GM21360 (cell line): ENCODE measurements around the gene MYO1H.

Source experiments
- ATAC-seq: cut with Tn5 transposase; IDR thresholded peaks from one replicate; pipeline ENCODE4 v1.9.1; 2021; ENCODE audit warnings: mild to moderate bottlenecking, moderate library complexity; ENCODE audit not compliant: unreplicated experiment

The MYO1H gene

DNA sequence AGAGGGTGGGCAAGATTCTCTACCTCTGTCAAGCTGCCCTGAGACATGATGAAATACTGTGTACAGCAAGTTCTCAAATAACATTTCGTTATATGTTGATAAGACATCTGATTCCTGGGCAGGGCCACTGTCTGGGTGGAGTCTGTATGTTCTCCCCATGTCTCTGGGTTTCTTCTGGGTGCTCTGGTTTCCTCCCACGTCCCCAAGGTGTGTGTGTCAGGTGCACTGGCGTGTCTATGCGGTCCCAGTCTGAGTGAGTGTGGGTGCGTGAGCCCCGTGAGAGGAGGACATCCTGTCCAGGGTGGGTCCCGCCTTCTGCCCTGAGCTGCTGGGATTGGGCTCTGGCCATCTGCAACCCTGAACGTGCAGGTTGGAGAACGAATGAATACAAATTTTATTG is 99.8 kb downstream of the MYO1H start:
- ATAC-seq, result no peak

DNA sequence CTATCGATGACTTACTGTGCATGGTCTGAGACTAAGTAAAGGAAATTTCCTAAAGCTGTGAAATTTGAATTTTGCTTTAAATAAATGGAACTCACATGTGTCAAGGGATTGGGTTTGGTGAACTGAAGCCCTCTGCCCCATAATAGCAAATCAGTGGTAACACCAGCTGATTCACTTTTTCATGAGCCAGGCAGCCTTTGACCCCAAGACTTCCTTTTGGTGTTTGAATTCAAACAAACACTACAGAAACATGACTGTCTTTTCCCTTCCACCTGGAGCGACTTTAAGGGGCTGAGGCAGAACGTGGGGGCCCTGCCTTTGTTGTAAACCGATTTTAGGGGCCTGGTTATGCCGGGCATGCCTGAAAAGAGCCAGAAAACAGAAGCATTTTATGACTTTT is 100.6 kb downstream of the MYO1H start:
- no peak for ATAC-seq

DNA sequence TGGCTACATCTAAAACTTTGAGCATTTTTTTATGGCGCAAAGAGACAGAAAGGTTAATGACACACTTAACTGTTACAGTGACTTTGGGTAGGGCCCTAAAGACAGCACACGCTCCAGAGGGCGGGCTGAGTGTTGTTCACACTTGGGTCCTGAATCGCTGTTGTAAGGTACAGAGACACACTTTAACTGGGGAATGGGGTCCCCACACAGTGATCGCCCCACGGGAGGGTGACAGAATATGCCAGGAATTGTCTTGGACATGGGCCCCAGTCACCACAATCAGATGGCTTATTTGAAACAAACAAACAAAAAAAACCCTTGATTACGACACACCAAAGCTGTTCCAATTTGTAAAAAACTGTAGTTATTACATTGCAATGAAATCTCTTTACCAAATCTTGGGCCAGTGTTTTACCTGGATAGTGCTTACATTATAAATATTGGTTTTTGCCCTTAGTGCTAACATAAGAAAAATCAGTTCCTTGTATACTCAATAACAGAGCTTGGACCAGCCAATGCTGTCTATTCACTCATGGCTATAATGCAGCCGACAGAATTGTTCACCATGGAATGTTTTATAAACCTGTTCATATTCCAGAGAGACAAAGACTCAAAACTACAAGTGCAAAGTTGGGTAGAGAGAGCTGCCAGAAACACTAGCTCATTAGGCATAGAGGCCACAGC is 101.1 kb downstream of the MYO1H start:
- ATAC-seq, result no peak

DNA sequence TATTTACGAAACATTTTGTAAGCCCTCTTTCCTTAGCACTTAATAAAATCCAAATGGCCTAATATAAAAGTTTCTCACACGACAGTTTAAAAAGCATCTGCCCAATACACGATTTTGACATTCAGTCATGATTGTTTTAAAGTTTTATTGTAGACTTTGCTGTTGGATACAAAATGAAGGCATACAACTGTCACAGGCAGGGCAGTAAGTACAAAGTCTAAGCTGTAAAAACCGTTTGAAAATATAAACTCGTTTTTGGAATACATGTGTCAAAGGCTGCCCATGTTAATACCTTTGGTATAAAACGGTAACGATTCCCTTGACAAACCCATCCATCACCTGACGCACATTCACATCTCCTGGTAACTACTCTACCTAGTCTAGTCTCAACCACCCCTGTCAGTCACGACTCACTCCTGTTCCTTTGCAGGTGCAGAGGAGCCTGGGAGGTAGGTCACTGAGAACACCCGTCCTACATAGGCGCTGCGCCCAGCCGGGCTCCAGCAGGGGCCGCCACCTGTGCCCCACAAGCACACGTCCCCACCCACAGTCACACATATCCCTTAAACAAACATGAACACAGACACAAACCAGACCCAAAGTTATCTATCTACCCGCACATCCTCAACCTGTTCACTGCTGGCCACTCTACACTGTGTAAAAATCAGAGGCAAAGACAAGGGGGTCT is 102.3 kb downstream of the MYO1H start:
- no peak for ATAC-seq

DNA sequence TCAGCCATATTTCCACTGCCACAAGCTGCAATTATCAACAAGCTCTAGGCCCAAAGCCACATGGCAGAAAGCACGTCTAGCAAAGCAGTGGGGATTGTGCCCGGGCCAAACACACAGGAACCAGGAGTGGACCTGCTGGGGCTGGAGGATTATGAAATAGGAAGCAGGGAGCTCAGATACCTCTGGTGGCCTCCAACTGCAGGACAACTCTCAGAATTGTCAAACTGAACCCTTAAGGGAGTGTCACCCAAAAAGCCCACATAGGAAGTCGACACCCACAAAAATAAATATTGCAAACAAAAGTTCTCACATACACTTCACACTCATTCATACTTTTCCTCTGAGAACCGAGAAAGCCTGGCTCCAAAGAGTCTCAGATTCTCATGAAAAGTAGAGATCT is 103.3 kb downstream of the MYO1H start:
- no peak for ATAC-seq

DNA sequence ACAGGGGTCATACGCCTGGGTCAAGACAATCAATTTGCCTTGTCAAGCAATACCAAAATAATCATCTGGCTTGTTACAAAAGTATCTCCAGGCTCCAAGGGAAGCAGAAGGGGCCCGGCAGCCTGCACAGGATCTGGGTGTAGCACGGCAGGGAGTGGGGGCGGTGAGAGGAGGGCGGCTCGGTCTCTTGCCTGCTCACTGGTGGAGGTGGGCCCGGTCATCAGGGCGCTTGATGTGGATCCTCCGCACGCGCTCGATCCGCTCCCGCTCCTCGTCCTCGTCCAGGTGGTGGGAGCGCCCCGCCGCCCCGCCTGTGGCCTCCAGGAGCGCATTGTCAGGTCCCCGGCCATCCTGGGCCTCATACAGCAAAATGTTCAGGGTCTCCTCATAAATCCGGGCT is 103.7 kb downstream of the MYO1H start:
- ATAC-seq, result no peak

DNA sequence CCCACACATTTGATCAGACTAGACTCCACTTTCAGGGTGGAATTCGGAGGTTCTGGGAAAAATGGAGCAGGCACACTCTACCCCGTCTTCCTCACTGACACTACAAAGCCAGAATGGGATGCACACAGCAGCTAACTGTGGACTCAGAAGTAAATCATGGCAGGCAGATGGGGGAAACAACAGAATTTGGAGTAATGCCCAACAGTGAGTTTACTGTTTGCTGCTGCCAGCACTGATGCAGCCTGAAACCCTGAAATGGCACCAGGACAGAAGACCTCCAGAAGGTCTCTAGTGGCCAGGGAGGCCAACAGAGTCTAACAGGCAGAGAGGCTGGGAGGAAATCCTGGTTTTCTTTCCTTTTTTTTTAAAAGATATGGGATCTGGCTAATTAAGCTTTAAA is 104.8 kb downstream of the MYO1H start:
- ATAC-seq, result no peak

DNA sequence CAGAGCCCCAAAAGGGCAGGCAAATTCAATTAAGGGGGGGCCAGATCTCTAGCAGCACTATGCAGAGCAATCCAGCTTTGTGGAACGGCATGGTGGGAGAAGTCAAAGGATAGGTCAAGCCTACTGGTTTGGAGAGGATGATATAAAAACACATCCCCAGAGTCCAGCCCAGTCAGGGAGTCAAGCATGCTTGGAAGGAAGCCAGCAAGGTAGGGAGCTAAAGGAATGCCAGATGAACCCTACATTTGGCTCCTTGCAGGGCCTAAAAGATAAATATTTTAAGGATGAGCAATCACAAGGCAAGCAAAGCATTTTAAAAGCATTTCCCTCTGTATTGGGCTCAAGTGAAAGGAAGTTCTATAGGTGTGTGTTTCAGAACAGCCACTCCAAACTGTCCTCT is 108.0 kb downstream of the MYO1H start:
- no peak for ATAC-seq

DNA sequence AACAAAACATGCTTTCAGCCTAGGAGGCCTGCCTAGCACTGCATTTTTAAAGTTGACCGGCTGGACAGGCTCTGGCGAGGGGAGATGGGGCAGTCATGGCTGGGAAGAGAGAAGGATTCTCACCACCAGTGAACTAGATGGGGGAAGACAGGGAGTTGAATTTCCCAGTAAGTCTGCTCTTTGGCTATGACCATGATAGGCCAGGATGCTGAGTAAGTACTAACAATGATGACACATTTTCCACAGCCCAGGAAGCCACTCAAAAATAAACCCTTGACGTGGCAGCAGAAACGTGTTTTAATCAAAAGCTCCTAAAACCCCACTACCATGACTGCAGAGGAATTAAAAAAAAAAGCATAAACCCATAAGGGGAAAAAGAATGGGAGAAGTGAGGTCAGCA is 110.4 kb downstream of the MYO1H start:
- ATAC-seq, result no peak

DNA sequence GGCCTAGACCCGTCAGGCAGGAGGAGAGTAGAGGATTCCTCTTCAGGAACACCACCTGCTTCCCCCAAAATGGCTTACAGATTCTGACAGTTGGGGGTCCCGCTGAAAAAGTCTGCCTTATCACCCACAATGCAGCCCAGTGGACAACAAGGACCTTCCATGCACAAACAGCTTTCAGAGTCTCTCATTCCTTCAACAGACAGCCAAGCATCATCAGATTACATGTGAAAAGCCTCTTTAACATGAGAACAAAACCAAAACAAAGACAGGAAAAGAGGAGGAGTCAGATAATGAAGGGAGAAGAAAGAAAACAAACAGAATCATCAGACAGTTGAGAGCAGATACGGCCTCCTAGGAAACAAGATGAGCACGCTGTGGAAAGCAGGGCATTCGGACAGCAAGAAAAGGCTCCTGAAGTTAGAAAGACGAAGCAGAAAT is 111.1 kb downstream of the MYO1H start:
- ATAC-seq, result no peak

DNA sequence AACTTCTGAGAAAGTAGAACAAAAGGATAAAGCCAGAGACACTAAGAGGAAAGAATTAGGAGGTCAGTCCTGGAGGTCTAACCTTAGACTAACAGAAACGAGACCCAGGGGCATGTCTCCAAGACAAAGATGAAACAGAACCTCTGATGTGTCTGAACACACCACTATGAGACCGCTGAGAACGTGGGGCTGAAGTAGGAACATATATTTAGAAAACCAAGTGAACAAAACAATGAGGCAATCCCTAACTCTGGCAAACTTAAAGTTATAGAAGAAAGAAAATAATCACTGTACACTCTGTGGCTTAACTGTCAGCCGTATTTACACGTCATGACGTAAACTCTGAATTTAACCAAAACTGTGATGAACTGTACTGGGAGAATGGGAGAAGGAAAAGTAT is 111.5 kb downstream of the MYO1H start:
- no peak for ATAC-seq

DNA sequence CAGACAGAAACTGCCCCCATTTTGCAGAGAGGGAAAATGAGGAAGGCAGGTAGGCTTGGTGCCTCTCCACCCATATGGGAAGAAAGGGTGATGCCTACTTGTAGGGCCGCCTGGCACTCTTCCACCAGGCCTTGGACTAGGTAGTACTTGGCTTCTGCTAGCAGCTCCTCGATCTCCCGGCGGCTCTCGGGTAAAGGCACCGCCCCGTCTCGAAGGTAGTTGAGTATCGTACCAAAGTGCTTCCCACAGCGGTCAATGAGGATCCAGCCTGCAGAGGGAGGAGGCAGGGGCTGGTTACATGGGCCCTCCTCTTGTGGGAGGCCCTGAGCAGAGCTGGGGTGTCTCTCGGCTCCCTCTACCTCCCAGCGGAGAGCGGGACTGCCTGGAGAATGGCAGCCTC is 112.8 kb downstream of the MYO1H start:
- no peak for ATAC-seq

DNA sequence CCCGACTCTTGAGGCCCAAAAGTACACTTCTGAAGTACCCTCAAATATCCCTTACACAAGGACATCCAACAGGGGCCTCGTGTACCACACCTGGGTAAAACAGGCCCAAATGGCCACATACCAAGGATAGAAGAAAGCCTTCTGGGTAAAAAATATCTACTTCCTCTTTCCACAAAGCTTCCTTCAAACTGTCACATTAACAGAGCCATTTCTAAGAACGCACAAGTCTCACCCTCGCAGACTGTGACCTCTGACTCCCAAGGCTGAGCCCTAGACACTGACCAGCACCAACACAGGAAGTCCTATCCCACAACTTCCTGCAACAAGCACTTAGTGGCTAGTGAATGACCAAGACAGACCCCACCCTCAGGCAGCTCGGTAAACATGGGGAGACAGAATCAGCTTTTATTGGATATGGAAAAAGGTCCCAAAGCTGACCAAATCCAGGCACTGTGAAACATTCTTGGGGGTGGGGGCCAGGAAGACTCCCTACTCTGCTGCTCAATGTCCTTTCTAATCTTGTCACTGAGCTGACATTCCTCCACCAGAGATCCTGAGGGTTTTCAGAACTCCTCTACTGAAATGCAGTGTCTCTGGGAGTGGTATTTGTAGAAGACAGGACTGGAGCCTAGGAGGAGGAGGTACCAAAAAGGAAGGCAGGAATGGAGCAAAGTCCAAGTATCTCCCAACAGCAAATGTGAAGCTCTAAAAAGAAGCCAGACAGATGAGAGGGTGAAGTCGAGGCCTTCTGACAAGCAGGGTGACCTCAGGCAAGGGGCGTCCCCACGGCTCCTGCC is 113.5 kb downstream of the MYO1H start:
- no peak for ATAC-seq

DNA sequence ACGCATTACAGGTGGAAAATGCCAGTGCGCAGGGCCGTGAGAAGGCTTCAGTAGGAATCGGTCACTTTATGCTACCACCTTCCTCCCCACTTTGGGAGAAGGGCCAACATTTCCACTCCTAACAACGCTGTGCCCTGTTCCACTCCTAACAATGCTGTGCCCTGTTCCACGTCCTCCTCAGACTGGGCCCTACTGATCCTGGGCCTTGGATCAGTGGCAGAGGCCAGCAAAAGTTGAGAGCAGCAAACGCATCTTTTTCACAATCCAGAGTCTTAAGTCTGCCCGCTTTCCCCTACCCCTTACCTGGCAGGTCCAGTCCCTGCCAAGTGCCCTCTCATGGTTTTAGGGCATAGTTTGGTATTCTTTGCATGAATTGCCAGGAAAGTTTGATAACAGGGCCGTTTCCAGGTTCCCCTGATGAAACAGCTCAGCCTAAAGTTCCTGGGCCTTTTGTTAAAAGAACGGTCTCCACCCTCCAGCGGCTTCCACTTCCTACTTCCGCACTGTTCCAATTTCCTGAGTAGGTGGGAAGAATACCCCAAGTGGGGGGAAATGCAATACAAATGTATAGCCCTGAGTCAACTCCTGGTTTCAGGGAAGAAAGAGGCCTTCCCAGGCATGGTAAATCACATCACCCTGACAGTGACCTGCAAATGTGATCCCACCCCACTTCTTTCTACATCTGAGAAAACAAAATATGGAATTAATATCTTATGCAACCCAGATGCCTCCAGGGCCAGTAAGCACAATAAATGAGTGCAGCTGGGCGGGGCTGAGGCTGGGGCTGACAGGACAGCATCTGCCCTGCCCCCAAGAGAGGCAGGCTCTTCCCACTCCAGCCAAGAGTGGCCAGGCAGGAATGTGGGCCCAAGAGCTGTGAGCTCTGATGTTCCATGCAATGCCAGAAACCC is 114.4 kb downstream of the MYO1H start:
- no peak for ATAC-seq

DNA sequence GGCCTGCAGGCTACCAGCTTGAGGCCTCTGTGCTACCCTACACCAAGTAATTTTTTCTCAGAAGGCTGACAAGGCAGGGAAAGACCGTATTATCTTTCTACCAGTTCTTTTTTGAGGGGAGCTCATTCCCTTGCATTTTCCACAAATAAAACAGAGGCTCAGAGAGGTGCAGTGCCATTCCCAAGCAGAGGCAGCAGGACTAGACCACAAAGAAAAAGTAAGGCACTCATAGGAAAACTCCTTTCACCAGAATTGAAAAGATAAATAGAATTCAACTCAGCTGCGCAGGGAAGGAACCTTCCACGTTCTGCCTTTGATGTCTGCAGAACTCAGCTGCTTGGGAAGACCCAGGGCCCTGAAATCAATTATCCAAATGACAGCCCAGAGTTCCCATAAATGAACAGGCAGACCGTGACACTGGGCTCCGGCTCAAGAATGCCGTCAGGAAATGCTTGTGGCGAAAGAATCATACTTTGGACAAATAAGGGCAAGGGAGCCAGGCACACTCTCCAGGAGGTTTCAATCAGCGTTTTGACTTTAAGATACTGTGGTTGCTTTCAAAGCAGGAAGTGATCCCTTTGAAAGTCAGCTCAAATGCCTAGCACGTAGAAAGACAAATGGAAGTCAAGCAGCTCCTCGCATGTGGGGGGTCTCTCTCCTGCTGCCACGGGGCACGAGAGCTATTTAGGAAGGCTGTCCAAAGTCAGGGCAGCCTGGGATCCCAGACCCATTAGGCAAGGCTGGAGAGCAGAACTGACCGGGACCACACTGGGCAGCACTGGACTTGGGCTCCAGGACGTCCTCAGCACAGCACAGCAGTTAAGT is 115.4 kb downstream of the MYO1H start:
- ATAC-seq, result no peak

DNA sequence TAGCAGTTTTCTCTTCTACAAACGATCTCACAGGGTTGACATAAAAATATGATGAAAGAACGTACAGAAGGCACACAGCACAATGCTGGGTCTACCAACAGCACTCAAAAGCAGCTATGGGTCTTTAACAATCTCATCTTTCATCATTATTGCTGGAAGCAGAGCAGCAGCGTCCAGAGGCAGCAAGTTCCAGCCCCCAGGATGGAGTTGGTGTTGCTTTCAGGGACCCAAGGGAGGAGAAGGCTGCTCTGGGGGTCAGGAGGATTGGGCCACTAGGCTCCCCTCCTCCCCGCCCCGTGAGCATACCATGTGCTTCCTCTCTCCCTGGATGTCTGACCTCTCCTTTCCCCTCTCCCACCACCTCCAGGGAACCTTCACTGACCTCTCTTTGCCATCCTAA is 116.1 kb downstream of the MYO1H start:
- ATAC-seq, result no peak

DNA sequence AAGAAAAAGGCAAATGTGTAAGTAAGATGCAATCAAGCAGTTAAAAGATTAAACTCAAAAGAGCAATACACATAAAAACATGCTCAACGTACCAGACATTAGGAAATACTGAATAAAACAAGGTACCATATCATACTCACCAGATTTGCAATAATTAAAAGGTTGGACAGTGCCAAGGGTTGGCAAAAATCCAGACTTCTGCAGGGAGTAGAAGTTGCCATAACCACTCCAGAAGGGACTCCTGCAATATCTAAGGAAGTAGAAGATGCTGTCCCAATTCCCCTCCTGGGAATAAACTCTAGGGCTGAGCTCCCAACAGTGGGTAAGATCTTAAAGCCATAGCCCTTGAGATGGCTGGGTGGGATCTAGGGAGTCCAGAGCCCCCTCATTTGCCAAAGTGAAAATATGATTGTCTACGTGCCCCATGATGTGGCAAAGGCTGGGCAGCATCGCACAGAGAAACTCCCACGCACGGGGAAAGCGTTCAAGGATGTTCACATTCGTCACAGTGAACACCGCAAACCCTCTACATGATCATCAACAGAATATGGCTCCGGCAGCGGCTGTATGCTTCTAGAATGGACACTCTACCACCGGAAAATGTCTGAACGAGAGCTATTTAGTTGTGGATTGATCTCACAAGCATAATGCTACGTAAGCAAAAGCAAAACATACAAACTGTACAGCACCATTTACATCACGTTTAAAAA is 117.1 kb downstream of the MYO1H start:
- no peak for ATAC-seq

DNA sequence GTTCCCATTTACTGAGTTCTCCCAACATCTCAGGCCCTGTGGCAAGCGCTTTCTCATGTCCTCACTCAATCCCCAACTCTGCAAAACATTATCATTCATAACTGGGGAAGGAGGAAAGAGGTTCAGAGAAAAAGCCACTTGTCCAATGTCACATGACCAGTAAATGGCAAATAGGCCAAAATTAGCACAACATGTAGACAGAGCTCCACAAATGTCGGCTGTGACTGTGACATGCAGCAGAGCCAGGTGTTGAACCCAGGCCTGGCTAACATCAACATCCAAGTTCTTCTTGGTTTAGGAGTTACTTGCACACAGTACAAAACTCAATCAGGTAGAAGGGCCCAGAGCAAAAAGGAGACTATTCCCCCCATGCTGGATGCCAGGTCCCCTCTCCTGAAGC is 118.6 kb downstream of the MYO1H start:
- no peak for ATAC-seq

DNA sequence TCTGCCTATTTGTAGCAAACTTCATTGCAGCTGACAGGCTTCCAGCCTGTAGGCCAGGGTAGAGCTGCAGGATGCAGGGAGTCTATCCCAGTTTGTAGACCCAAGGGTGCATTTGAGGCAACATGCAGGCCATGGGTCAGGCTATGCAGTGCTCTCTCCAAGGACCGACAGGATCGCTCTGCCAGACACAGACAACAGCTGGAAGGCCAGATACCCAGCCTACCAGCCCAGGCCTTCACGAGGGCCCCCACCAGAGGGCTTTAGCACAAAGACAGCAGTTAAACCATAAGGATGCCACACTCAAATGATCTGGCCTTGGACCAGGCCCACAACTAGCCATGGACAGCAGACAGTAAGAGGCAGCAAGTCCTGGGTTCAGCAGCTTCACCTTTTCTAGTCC is 119.1 kb downstream of the MYO1H start:
- ATAC-seq, result no peak
